Kidney capillary endothelial cell (primary cell): ENCODE data around the gene NFIA.

Experiments used
- DNase-seq: peaks from one replicate; pipeline ENCODE4 v3.0.0-alpha.2; 2018; ENCODE audit warnings: low spot score

NFIA gene

GRCh38 chr1:61130338-61131000, 48.1 kb downstream of the NFIA start:
- DNase-seq, result no peak

DNA sequence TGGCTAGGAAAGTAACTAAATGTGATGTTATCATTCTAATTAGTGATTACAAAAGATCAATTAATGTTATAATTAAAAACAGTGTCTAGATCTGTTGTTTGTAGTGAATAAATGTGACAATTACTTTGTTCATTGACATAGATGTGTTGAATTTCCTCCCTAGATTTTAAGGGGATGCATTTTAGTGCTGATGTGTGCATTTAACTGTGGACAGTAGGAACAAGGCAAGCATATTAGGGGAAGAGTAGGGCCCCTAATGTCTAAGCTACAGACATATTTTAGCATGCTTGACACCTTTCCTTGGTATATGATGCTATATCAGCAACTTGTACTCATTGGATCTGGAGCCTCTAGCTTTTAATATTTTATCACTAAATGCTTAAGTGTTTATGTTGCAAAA, 48.9 kb downstream of the NFIA start:
- no peak for DNase-seq

- DNase-seq, result no peak
Observed at GRCh38 chr1:61131716-61132115, 49.4 kb downstream of the NFIA start.

DNA sequence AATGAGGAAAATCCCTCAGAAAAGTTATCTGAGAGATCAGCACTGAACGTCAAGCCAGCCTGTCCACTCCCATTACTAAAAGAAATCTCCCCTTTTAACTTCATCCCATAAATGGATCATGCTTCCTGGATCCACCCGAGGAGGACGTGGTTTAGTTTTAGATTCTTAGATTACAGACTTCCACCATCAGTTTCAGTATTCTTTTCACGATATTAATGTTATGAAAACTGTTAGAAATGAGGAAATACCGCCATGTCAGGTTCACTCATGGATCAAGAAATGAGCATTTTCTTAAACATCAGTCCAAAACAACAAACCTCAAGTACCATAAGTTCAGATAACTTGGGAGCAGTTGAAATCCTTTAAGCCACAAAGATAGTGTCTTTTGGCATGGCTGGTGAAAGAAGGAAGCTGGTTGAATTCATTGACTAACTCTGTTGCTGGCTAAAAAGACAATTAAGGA, 49.8 kb downstream of the NFIA start:
- DNase-seq, result no peak

DNA sequence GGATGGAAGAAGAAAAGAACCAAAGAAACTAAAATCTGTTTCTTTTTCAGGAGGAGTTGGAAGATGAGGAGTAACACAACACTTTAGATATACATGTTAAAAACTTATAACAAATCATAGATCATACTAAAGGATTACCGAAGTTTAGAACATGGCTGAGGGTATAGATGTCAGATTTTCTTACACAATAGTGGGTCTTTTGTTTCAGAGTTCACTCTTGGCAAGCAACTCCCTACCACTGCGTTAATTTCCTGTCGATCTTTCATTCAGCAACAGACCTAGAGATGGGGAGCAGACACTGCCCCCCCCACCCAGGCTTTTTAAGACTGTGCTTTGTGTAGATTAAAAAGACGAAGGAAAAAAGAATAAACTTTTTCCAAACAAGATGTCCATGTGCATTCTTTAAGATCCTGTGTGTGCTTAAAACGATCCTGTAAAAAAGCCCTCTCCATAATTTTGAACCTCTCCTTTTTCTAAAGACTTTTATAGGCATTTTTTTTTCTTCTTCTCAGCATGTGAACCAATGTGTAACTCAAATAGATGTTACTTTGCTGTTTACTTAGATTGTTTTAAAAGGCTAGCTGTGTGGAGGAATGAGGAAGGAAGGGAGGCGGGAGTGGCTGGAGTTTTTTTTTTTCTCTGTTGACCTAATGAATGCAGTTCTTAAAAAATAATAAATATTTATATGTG, 50.4 kb downstream of the NFIA start:
- DNase-seq, result no peak

- no peak for DNase-seq
Observed at GRCh38 chr1:61133335-61134019, 51.1 kb downstream of the NFIA start.

DNA sequence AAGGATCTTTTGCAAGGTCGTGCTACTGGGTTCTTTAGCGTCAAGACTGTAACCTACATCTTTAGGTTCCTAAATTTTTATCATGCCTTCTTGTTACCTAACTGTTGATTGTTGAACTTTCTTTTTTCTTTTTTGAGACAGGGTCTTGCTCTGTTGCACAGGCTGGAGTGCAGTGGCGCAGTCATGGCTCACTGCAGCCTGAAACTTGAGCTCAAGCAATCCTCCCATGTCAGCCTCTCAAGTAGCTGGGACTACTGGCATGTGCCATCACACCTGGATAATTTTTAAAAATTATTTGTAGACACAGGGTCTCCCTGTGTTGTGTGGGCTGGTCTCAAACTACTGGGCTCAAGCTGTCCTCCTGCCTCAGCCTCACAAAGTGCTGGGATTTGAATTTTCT, 52.9 kb downstream of the NFIA start:
- no peak for DNase-seq

- no peak for DNase-seq
Observed at GRCh38 chr1:61138305-61138704, 55.9 kb downstream of the NFIA start.

DNA sequence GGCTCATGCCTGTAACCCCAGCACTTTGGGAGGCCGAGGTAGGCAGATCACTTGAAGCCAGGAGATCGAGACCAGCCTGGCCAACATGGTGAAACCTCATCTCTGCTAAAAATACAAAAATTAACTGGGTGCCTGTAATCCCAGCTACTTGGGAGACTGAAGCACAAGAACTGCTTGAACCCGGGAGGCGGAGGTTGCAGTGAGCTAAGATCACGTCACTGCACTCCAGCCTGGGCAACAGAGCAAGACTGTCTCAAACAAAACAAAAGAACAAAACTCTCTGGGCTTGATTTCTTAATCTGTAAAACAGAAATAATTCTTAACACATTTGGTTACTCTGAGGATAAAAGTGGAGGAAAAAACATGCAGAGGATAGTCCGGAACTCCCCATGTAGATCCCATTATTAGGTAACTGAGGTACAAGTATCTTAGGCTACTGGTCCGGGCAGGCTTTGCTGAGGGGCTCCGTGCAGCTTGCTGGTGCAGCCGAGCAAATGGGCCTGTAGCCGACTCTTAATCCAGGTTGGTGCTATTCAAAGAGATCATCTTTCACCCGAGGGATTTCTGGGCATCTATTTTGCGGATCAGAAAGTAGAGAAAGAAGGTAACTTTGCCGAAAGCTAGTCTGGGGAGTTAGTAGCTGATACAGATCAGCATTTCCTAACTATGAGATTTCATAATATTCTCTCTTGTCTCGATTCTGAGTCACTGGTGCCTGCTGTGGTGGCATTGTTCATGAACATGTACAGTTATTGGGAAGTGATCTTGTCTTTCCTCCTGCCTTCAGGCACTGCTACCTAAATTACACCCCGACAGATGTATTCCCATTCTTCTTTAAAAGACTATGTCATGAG, 56.8 kb downstream of the NFIA start:
- peak; percentile 40 for DNase-seq

DNA sequence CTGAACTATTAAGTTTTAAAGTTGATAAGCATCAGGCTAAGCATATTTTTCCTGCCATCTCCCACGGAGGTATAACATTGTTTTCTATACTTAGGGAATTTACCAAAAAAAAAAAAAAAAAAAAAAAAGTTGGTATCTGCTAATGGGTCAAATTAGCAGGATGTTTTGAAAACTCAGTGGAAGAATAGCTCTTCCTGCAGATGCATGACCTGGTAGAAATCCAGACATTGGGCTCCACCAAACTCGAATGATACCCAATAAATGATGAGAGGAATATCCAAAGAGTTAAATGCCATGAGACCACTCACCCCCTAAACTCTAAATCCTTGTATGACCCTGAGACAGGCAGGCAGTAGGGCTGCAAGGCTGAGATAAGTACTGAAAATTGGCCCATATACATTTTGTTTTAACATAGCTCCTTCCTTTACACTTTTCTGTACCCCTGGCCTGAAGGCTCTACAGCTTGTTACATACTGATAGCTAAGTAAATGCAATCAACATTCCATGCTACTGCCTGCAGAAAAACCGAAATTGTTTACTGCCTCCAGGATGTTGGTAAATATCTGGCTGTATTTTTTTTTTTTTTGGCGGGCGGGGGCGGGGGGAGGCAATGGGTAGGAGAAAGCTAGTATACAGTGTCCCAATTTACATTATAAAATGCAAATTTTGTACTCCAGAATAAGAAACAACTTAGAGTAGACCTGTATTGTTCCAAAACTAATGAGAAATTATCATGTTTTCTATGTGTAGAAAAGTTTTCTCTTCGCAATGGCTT, 57.6 kb downstream of the NFIA start:
- DNase-seq, result no peak

DNA sequence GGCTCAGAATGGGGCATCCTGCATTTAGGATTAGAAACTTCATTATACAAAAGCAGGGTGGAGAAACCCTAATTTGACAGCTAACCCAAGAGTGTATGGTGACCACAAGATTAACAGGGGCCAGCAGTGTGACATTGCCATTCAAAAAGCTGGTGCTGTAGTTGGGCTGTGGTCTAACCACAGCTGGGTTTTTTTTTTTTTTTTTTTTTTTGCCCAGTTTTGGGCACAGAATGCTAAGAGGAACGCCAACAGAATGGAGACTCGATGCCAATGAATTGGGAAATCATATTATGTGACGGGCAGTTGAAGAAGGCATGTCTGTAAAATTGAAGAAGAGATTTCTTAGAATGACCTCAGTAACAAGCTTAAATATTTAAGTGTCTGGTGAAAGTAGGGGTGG, 58.4 kb downstream of the NFIA start:
- DNase-seq, result no peak

- peak; percentile 32 for DNase-seq
Observed at GRCh38 chr1:61141288-61142042, 59.1 kb downstream of the NFIA start.

DNA sequence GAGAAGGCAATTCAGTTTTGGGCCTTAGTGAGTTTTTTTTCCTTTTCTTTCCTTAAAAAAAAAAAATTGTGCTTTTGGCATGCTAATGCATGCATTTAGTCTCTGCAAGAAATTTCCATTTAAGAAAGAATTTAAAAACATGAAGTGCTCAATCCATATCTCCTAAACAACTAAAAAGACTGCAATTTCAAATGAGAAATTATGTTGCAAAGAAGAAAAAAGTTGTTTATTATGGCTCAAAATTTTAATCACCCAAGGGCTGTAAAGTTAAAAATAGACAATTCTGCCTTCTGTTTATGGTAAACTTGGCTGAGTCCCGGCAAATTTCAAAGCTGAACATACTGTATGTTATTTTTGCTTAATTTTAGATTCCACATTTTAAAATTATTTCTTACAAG, 59.7 kb downstream of the NFIA start:
- DNase-seq, result no peak

GRCh38 chr1:61142726-61143500, 60.6 kb downstream of the NFIA start:
- DNase-seq, result no peak

DNA sequence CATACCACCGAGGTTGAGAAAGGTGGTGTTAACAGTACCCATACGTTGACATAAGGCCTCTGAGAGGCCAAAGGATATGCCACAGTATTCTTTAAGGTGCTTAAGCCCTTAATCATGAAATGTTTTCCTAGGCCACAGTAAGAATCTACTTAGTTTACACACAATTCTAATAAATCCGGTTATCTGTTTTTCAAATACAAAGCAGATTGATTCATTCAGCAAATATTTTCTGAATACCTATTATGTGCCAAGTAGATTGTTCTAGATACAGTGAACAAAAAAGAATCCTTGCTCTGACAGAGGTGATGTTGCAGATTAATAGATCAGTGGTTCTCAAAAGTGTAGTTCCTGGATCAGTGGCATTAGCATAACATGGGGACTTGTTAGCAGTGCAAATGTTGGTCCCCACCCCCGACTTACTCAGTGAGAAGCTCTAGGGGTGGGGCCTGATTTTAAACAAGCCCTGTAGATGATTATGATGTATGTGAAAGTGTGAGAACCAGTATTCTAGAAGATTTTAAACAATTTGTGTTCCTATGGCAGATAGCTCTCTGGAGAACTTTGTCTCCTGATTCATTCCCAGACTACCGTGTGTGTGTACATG, 61.6 kb downstream of the NFIA start:
- no peak for DNase-seq

GRCh38 chr1:61149010-61149860, 66.9 kb downstream of the NFIA start:
- no peak for DNase-seq

GRCh38 chr1:61151565-61151964, 69.2 kb downstream of the NFIA start:
- no peak for DNase-seq

DNA sequence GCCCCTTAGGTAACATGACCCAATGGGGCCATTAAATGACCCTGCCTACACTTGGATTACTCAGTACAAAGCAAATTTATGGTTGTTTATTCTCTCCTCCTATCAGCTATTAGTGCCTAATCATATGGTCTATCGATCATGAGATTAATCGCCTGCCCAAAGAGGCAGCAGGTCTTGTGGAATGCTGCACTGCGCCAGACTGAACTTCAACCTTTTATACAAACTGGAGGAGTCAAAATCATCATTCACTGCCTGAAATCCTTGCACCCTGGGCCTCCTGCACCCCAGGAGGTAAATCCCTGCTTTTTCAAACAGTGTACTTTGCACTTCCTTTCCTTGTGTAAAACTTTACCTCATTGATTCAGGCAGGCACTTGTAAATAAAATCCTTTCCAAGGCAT, 69.7 kb downstream of the NFIA start:
- DNase-seq, result no peak
